Ramos (cell line): ENCODE measurements around the gene WIPF3.

Experiments
- in situ Hi-C: fragments of 300-500 bp; cut with MboI; formaldehyde crosslinking; loops from one replicate; pipeline ENCODE4 v1.14.3; 2022; ENCODE audit warnings: low sequenced_read_pairs; ENCODE audit not compliant: unreplicated experiment

WIPF3 gene

DNA sequence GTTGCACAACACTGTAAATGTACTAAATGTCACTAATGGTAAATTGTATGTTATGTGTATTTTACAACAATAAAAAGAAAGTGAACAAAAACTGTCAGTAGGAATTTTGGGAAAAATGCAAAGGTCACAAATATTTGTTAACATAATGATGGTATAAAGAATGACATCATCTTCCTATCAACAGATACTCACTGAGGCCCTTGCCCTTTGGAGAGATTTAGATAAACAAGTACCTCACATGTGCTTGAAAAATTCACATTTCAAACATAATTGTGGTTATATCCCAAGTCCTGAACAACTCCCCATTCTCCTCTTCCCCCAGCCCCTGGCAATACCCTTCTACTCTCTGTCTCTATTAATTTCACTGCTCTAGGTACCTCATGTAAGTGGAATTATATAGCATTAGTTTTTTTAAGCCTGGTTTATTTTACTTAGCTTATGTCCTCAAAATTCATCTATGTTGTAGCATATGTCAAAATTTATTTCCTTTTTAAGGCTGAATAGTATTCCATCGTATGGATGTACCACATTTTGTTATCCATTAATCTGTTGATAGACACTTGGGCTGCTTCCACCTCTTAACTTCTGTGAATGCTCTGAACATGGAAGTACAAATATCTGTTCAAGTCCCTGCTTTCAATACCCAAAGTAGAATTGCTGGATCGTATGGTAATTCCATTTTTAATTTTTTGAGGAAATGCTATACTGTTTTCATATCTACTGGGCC, 90.5 kb downstream of the WIPF3 start:
- in situ Hi-C loops: no loop called here

DNA sequence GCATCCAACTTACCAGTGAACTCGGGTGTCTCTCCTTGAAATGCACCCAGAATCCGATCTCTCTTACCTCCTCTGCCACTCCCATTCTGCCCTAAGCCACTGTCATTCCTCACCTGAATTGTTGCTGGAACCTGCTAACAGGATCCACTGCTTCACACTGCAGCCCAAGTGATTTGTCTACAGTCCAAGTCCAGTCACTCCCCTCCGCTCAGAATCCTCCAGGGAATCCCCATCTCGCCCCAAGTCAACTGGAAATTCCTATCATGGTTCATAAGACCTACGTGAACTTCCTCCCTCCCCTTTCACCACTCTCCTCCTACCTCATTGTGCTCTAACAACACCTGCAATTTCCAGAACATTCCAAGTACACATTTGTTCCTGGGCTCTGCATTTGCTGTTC, 92.0 kb downstream of the WIPF3 start:
- in situ Hi-C loops: no loop called here

DNA sequence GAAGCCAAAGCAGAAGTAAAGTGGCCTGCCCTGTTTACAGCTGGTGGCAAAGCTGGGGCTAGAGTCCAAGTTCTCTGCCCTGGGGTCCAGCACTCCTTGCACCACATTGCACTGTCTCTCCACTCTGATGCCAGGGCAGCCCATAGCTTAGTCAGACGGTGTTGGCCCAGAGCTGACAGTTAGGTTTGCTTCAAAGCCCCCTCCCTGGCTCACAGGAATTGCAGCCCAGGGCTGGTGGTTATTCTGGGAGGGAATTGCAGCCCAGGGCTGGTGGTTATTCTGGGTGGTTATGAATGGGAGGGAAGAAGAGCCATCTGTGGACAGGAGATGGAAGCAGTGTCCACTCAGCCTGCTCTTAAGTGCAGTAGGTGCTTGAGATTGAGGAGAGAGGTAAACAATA, 94.4 kb downstream of the WIPF3 start:
- in situ Hi-C loops: no loop called here

DNA sequence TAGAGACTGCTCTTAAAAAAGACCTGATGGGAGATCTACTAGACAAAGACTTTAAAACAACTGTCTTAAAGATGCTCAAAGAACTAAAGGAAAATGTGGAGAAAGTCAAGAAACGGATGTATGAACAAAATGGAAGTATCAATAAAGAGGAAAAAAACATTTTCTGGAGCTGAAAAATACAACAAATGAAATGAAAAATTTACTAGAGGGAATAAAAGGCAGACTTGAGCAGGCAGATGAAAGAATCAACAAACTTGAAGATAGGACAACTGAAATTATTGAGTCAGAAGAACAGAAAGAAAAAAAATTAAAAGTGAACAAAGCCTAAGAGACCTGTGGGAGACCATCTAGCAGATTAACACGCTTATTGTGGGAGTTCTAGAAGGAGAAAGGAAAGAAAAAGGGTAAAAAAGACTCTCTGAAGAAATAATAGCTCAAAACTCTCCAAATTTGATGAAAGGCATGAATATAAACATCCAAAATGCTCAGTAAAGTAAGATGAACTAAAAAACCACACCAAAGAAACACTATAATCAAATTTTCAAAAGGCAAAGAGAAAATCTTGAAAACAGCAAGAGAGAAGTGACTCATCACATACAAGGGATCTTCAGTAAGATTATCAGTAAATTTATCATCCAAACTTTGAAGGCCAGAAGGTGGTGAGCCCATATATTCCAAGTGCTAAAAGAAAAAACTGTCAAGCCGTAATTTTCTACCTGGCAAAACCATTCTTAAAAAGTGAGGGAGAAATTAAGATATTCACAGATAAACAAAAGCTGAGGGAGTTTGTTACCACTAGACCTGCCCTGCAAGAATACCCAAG, 100.1 kb downstream of the WIPF3 start:
- in situ Hi-C loops: no loop called here

DNA sequence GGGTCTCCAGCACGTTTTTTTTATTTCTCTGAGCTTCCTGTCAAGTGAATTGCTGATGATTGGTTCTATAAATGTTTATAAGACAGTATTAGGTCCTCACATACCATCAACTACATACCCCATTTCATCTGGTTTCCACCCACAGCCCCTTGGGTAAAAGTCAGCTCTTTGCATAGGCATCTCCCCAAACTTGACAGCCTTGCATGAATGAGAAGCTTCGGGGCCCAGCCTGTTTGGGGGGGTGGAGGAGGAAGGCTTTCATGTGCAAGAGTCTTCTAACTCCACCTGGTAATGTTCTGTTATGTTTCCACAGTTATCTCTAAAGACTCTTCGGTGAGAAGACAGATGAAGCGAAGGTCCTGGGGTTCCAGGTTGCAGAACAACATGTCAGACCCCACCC, 107.9 kb downstream of the WIPF3 start:
- in situ Hi-C loops: no loop called here

DNA sequence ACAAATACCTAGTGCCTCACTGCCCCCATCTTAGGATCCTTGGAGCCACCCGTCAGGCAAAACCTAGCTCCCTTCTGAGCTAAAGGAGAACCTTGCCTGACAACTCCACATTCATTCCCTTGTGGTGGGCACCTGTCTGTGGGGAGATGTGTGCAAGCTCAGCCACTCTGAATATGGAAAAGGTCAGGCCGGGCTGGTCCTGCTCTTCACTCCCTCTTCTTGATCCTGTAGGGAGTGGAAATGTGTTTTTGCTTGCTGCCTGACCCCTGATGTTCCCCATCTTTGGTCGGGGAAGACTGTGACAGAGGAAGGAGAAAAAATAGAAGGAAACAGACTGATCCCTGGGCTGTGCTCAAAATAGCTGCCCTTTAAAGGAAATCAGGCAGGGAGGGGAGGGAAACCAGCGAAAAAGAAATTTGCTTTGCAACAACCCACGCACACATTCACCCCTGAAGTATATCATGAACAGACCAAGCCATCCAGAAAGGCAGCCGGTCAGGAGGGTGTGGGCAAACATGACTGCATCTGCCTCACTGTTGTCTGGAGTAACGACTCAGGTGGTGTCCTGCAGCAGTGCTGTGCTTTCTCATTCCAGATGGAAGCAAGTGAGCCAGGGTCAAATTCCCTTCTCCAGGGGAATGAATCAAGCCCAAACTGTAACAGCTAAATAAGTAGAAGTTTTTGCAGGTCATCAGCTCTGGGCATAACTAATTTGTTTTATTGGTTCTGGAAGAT, 109.3 kb downstream of the WIPF3 start:
- in situ Hi-C loops: no loop called here

DNA sequence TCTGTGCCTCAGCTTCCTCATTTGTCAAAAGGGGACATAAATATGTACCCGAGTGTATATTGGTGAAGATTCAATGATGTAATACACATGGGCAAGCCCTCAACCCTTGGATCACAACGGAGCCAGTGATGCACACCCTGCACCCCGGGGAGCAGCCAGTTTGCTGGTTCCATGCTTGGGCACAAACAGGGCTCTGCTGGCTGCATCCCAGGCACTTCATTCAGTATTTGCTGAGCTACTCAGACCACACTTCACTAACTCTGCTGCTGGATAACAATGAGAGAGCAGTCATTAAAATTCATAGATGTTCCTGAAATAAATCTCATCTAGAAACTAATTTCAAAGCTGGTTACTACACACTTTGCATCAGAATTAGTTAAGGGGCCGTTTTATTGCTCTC, 111.3 kb downstream of the WIPF3 start:
- in situ Hi-C loops: no loop called here

DNA sequence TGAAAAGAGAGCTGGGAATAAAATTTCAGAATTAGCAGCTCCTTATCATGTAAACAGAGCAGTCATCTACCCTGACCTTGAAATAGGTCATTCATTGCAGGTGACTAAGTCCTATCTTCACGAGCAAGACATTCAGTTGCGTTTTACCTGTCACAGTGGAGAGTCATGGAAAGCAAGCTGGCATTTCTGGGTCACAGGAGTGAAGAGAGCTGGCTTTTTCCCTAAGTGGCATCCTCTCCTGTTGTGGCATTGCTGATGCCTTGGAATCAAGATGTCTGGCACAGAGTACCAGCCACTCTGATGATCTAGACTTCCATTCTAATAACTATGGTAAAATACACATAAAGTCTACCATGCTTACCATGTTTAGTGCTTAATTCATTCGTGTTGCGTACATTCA, 112.5 kb downstream of the WIPF3 start:
- in situ Hi-C loops: no loop called here

DNA sequence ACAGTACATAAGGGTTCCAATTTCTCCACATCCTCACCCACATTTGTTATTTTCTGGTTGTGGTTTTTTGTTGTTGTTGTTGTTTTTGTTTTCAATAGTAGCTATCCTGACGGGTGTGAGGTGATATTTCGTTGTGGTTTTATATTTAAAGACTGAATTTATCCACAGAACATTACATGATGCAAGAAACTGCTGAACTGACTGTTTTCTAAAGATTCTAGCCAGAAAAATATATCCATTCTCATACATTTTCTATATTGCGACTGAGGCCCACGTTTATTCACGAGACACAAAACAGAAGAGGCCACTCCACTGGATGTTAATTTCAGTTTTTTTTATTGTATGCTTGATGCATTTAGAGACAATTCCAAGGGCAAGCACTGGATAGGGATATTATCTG, 113.5 kb downstream of the WIPF3 start:
- in situ Hi-C loops: no loop called here

DNA sequence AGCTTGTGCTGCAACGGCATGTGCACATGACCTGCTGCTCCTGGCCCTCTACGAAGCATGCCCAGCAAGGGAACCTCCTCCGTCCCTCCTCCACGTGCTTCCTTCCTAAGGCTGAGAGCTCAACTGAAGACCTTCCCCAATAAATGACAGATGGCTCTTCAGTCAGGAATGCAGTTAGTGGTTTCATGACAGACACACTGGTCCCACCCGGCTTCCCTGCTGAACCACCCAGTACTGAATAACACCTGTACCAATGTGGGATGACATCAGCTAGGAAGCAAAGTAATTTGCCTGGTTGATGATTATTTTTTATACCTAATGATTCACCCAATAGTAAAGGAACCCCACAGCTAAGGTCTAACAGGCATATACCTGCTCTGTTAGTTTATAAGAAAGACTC, 114.2 kb downstream of the WIPF3 start:
- in situ Hi-C loops: no loop called here

DNA sequence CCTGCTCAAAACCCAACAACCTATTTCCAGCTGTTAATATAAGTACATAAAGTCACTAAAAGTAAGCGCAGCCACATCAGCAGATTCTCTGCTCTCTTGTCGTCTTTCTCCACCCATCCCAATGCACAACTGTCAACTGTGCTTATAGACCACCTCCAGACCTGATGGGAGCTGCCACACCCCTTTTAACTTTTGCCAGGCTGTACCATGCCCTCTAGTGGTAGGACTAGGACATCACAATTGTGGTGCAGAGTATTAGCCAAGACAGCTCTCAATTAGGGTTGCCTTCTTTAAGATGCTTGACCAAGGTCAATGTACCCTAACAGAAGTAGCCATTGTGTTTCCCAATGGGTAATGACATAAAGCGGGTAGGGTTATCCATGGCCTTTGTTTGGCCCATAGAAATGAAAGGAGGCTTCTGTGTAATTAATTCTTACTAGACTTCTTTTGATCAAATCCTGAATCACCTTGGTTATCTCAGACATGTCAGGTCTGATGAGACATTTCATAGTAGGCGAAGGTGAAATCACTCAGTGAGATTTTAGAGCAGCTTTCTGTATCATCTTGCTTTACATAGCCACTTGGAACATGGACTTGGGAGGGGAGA, 115.2 kb downstream of the WIPF3 start:
- in situ Hi-C loops: no loop called here

DNA sequence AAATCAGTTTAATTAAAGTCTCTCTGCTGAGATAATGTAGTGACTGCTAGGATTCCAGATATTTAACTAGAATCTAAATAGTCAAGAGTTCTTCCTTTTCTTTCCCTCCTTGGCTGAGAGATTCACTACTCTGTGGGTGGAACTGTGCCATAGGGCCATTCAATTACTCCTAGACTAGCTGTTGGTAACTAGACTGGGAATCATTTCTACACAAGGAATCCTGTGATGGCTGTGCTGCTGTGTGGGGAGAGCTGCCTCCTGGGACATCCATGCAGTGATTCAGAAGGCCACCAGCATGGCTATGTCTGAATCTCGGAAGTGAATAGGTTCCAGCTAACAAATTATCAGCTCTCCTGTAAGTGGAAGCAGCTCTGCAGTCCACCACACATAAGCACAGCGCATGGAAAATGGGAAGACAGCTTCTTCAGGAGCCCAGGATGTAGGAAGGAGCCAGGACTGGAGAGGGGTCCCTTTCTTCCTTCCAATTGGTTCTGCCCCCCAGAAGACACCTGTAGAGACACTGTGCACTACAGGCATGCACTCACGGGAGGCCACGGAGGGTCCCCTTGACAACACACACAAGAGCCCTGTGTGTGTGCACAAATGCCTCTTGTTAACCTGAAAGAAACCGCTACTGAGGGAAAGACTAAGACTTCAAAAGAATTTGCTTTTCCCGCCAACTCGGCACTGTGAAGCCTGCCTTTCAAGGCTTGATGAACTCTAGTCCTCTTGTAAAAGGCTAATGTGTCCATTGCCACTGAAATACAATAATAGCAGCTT, 116.8 kb downstream of the WIPF3 start:
- in situ Hi-C loops: no loop called here

DNA sequence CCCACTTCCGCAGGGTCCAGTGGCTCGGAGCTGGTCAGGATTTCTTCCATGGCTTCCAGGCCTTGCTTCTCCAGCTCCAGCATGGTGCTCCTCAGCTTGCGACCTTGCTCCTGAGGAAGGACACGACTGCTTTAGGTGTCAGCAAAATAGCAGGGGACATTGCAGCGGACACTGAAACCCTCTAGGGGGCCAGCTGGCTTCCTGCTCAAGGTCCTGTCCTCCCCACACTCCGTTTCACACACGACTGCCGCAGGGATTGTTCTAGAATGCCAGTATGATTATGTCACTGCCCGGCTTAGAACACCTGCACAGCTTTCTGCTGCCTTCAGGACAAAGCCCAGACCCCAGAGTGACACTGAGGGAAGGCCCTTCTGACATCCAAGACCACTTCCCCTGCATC, 117.7 kb downstream of the WIPF3 start:
- in situ Hi-C loops: no loop called here

DNA sequence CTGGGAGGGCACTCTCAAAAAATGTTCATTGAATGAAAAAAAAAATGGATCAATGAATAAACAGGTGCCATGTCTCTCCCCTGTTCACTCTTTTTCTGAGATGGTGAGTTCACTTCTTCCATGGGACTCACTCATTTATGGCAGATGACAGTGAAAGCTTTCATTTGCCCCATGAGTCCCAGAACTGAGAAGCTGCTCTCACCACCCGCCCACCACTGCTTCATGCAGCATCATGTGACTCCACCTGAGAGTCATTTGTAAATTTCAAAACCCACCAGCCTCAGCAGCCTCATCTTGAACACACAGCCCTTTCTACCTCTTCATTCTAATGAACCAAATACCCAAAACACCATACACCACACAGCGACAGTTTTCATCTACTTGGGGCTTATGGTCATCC, 118.4 kb downstream of the WIPF3 start:
- in situ Hi-C loops: no loop called here

DNA sequence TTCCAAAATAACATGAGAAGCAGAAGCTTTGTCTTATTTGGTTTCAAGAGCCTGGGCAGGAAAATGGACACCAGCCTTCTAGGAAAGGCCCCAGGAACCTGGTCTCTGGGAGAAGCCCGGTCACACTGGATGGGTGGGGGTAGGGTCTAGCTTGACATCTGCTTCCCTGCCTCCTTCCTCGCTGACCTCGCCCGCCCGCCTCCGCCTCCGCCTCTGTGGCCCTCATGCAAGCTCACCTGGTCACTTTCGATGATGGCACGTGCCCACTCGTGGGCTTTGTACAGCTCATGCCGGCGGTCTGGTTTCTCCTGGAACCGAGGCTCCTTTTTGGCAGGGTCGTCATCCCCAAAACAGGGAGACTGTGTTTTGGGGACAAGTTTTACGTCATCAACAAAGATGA, 119.9 kb downstream of the WIPF3 start:
- in situ Hi-C loops: no loop called here

DNA sequence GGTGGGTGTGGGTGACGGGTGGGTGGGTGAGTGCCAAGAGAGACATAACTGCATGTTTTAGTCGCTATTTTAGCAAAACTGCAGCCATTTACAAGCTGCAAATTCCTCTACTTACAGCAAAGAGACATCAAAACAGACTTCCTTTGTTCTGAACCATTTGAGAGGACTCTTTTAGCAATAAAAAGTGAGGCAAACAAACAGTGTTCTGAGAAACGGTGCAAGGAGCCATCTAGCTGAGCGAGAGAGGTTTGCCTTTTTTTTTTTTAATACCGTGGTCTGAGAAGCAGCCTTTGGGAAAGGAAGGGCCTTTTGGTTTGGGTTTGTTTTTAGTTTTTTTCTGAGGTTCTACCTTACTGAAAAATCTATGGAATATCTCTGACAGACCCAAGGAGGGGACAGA, 120.4 kb downstream of the WIPF3 start:
- in situ Hi-C loops: no loop called here

DNA sequence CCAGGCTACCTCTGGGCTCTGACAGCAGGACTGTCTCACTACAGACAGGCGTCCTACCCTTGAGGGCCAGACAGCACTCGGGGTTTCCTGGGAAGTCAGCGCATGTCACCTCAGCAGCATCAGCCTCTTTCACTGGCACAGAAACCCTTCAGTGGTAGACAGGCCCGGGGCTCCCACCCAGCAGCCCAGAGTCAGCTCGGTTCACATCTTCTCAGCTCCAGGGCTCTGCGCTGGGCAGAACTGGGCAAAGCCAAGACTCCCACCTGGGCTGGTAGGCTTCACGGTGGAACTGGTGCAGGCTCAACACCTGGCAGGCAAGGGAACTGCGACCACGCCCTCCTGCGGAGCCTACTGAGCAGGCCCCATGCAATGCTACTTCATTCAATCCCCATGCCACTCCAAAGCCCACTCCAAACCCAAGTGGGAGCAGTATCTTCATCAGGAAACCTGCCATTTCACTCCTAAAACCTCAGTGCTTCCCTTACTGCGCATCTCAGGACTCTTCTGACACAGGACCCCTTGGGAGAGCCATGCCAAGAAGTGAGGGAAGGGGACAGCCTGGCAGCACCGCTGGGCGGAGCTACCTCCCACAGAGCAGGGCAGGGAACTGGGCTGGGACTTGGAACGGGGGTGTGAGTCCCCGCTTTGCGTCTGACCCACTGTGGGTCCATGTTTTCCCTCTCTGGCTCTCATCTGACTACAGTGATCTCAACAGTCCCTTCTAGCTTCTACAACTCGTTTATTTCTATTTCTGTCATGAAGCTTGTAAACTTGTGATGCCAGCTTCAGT, 122.9 kb downstream of the WIPF3 start:
- in situ Hi-C loops: no loop called here

DNA sequence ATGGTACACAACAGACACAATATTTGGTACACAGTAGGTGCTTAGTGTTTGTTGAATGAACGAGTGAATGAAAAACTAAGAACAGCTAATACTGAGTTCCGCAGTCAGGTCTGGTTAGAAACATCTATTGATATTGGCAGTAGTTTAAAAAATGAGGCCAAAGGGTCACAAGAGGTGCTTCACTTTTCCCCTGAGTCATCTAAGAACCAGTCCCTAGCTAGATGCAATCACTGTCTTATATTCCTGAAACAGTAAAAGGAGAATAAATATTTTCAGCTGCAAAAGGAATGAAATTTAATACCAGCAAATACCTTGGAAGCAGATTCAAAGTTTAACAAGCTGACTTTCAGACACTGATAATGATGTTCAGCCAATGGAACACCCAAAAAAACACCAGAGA, 128.8 kb downstream of the WIPF3 start:
- in situ Hi-C loops: no loop called here

DNA sequence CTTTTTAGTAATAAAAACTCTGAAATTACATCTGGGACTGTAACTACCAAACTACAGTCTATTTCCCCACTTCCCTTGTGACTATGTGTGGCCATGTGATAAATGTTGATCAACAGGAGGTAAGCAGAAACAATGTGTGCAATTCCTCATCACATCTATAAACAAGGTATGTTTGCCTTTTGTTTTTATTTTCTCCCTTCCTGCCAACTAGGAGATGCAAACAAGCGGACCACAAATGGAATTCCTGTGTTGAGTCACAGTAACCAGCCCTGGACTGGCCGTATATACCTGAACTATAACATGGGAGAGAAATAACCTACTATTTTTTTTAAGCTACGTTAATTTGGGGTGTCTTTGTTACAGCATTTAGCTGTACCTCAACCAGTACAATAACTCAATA, 130.8 kb downstream of the WIPF3 start:
- in situ Hi-C loops: no loop called here
